A673 (cell line): ENCODE results near the gene CNTLN. TPM values are rescaled to one million over a fixed set of nuclear protein-coding genes. Genes with fewer than 3 reads are reported as not detected.
"Not testable (repeated sequence)": the region's sequence is repeated elsewhere in the genome, so short reads cannot be mapped to it uniquely, and the experiment has no call there.

ENCODE experiments used
- BruUV-seq: library from RNA; stranded (reverse); fragments of 400-500 nt; replicated peaks from 2 replicates; lab custom pipeline; 2021; lab: Mats Ljungman, UMichigan
- CTCF ChIA-PET: fragments of 300-600 bp; sonication (Branson Sonifier 250); formaldehyde crosslinking; loops from one replicate; lab custom pipeline; 2022; ENCODE audit warnings: antibody characterized with exemption; lab: Charles Lee
- POLR2A ChIA-PET: fragments of 300-600 bp; sonication (Branson Sonifier 250); formaldehyde crosslinking; loops from one replicate; lab custom pipeline; 2022; ENCODE audit warnings: antibody characterized with exemption; ENCODE audit not compliant: low non-redundant PET; lab: Charles Lee
- DNase-seq: peaks from one replicate; pipeline ENCODE4 v3.0.0-alpha.2; 2015; ENCODE audit warnings: low spot score
- H3K27ac ChIP-seq: fragments of 200-600 bp; sonication (generic); 2 replicates; pipeline ENCODE4 v1.5.1; 2016; ENCODE audit warnings: mixed run types, low read depth, mild to moderate bottlenecking, mixed read lengths, antibody characterized with exemption, low read length; ENCODE audit not compliant: poor library complexity, severe bottlenecking
- H3K27me3 ChIP-seq: fragments of 200-600 bp; sonication (generic); replicated peaks from 2 replicates; pipeline ENCODE4 v1.6.1; 2017; ENCODE audit warnings: mixed run types, low read depth, mild to moderate bottlenecking, mixed read lengths, antibody characterized with exemption, low read length; ENCODE audit not compliant: insufficient read depth, poor library complexity
- H3K36me3 ChIP-seq: fragments of 200-600 bp; sonication (generic); 2 replicates; pipeline ENCODE4 v1.6.1; 2016; ENCODE audit warnings: mixed run types, mild to moderate bottlenecking, mixed read lengths, antibody characterized with exemption, low read length; ENCODE audit not compliant: insufficient read depth, poor library complexity, severe bottlenecking
- H3K4me1 ChIP-seq: fragments of 200-600 bp; sonication (generic); 2 replicates; pipeline ENCODE4 v1.6.1; 2017; ENCODE audit warnings: mixed run types, mild to moderate bottlenecking, mixed read lengths, antibody characterized with exemption, low read length; ENCODE audit not compliant: insufficient read depth, poor library complexity, severe bottlenecking
- H3K4me3 ChIP-seq: fragments of 200-600 bp; sonication (generic); 2 replicates; pipeline ENCODE4 v1.5.1; 2016; ENCODE audit warnings: low read depth, mixed run types, mild to moderate bottlenecking, mixed read lengths, low read length; ENCODE audit not compliant: poor library complexity, severe bottlenecking
- H3K9me3 ChIP-seq: fragments of 200-600 bp; sonication (generic); 2 replicates; pipeline ENCODE4 v1.6.1; 2016; ENCODE audit warnings: mixed run types, low read depth, mild to moderate bottlenecking, mixed read lengths, antibody characterized with exemption, low read length; ENCODE audit not compliant: poor library complexity, severe bottlenecking
- CTCF ChIP-seq: fragments of 300-800, 200-600 bp; sonication (generic); conservative IDR thresholded peaks from 2 replicates; pipeline ENCODE4 v1.5.1; 2017; ENCODE audit warnings: low read depth, mild to moderate bottlenecking, antibody characterized with exemption, low read length, moderate library complexity, mixed read lengths
- EZH2 ChIP-seq: fragments of 200-600 bp; sonication (generic); IDR thresholded peaks from 2 replicates; pipeline ENCODE4 v1.6.1; 2017; ENCODE audit warnings: borderline replicate concordance, low read depth, mild to moderate bottlenecking, mixed read lengths, antibody characterized with exemption, low read length; ENCODE audit not compliant: poor library complexity, severe bottlenecking
- intact Hi-C: fragments of 100-400 bp; cut with micrococcal nuclease; formaldehyde crosslinking; loops from one replicate; pipeline ENCODE4 v1.10.0; 2022; ENCODE audit not compliant: unreplicated experiment
- total RNA-seq: library from RNA; stranded (reverse); gene quantifications from 2 replicates; pipeline ENCODE4 v1.2.3, GENCODE V29; 2021

The CNTLN gene
- total RNA-seq, 1 experiment from 2014 or later: 6.6 TPM

DNA sequence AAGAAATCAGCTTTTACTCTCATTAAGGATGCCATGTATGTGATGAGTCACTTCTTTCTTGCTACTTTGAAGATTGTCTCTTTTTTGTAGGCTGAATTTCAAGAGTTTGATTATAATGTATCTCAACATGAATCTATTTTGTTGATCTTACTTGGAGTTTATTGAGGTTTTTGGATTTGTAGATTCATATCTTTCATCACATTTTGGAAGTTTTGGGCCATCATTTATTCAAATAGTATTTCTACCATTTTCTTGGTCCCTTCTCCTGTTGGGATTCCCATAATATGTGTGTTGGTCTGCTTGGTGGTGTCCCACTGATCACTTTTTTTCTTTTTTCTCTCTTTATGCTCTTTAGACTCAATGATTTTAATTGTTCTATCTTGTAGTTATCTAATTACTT, 116.3 kb downstream of the CNTLN start:
- Histone ChIP-seq H3K4me1 (no peaks in the 10 kb centered on the region), H3K36me3 (no peaks in the 10 kb centered on the region), H3K4me3 (no peak overlapping the region), H3K27me3 (no peaks in the 10 kb centered on the region), H3K27ac (no peak overlapping the region), H3K9me3 (no peaks in the 10 kb centered on the region)
- intact Hi-C loops: no loop called here
- no peak for TF ChIP-seq EZH2
- no peak for TF ChIP-seq CTCF
- no TSS peak for BruUV-seq
- no peak for DNase-seq
- ChIA-PET CTCF (no interaction called here), POLR2A (no interaction called here)

GRCh38 chr9:17268531-17269188, 133.8 kb downstream of the CNTLN start:
- H3K9me3 ChIP-seq, BruUV-seq, H3K27me3 ChIP-seq, H3K36me3 ChIP-seq, H3K27ac ChIP-seq, H3K4me1 ChIP-seq, DNase-seq, intact Hi-C loops, H3K4me3 ChIP-seq, CTCF ChIA-PET, POLR2A ChIA-PET: not testable (repeated sequence)

DNA sequence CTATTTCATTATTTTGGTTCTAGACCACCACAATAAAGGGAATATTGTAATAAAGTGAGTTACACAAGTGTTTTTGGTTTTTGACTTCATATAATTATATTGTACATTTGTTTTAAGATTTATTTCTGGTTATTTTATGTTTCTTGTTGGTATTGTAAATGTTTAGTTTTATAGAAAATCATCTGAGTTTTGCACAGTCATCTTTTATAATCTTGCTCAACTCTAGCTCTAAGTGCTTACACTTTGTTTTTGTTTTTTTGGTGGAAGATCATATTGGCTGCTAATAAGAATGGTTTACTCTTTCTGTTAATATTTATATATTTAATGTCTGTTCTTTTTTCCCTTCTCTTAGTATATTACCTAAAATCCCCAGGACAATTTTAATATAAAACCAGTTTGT, 135.0 kb downstream of the CNTLN start:
- intact Hi-C loops: no loop called here
- no peaks in the 10 kb centered on the region for H3K36me3 ChIP-seq
- H3K9me3 ChIP-seq: no peaks in the 10 kb centered on the region
- H3K27me3 ChIP-seq: no peaks in the 10 kb centered on the region
- ChIA-PET POLR2A (no interaction called here), CTCF (no interaction called here)
- no peak overlapping the region for H3K27ac ChIP-seq
- no peak for DNase-seq
- H3K4me1 ChIP-seq: no peaks in the 10 kb centered on the region
- H3K4me3 ChIP-seq: no peak overlapping the region
- BruUV-seq: no TSS peak
- TF ChIP-seq EZH2 (no peak), CTCF (no peak)

DNA sequence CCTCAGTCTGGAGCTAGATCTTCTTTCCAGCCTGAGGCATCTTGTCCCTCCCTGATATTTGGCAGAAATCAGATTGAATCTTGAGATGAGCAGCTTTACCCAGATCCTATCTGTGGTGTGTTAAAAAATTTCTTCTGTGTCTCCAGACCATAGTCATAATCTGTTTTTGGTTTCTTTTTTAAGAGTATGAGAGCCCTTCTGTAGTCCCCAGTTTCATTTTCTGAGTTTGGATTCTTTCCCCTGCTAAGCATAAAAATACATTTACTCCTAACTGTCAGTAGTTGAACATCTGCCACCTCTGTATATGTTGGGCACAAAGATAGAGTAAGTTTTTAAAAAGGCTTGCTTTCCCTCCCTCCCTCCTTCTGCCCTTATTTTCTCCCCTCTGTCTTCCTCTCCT, 137.7 kb downstream of the CNTLN start:
- no peak overlapping the region for H3K27ac ChIP-seq
- H3K27me3 ChIP-seq: no peaks in the 10 kb centered on the region
- H3K36me3 ChIP-seq: no peaks in the 10 kb centered on the region
- no peak for TF ChIP-seq EZH2
- TF ChIP-seq CTCF: no peak
- DNase-seq: no peak
- intact Hi-C loops: no loop called here
- H3K4me3 ChIP-seq: no peak overlapping the region
- no TSS peak for BruUV-seq
- CTCF ChIA-PET: no interaction called here
- POLR2A ChIA-PET: no interaction called here
- no peaks in the 10 kb centered on the region for H3K4me1 ChIP-seq
- H3K9me3 ChIP-seq: no peaks in the 10 kb centered on the region
